GM23338 (cell line): ENCODE results near the gene MAGI1. TPM values are rescaled to one million over a fixed set of nuclear protein-coding genes. Genes with fewer than 3 reads are reported as not detected.

Source experiments
- ATAC-seq: fragments of 200-7000 bp; cut with Tn5 transposase; 3 replicates; pipeline ENCODE4 v1.9.1; 2020
- DNase-seq: peaks from one replicate; pipeline ENCODE4 v3.0.0-alpha.2; 2015; ENCODE audit warnings: low spot score
- H2AFZ ChIP-seq: fragments of 200-600 bp; sonication (generic); 2 replicates; pipeline ENCODE4 v1.8.0; 2016; ENCODE audit warnings: antibody characterized with exemption, mild to moderate bottlenecking, moderate library complexity
- H3F3A ChIP-seq: fragments of 200-600 bp; sonication (generic); replicated peaks from 2 replicates; pipeline ENCODE4 v1.8.0; 2017; ENCODE audit warnings: antibody characterized with exemption, mixed run types, low read depth
- H3K27ac ChIP-seq: fragments of 200-600 bp; sonication (generic); 2 replicates; pipeline ENCODE4 v1.6.1; 2016; ENCODE audit warnings: low read depth
- H3K27me3 ChIP-seq: fragments of 200-600 bp; sonication (generic); 2 replicates; pipeline ENCODE4 v1.8.0; 2016; ENCODE audit warnings: mild to moderate bottlenecking, mixed run types, moderate library complexity; ENCODE audit not compliant: insufficient read depth
- H3K36me3 ChIP-seq: fragments of 200-600 bp; sonication (generic); 2 replicates; pipeline ENCODE4 v1.8.0; 2016; ENCODE audit warnings: mild to moderate bottlenecking; ENCODE audit not compliant: insufficient read depth
- H3K4me1 ChIP-seq: fragments of 200-600 bp; sonication (generic); 2 replicates; pipeline ENCODE4 v1.8.0; 2016; ENCODE audit warnings: mild to moderate bottlenecking, moderate library complexity; ENCODE audit not compliant: insufficient read depth
- H3K4me2 ChIP-seq: fragments of 200-600 bp; sonication (generic); 2 replicates; pipeline ENCODE4 v1.7.1; 2017; ENCODE audit warnings: mixed run types
- H3K4me3 ChIP-seq: fragments of 200-600 bp; sonication (generic); 2 replicates; pipeline ENCODE4 v1.6.1; 2016; ENCODE audit warnings: mixed run types
- H3K79me2 ChIP-seq: fragments of 200-600 bp; sonication (generic); replicated peaks from 2 replicates; pipeline ENCODE4 v1.8.0; 2017; ENCODE audit warnings: mild to moderate bottlenecking; ENCODE audit not compliant: insufficient read depth
- H3K9me2 ChIP-seq: fragments of 200-600 bp; sonication (generic); 2 replicates; pipeline ENCODE4 v1.8.0; 2017; ENCODE audit not compliant: insufficient read depth
- H4K20me1 ChIP-seq: fragments of 200-600 bp; sonication (generic); replicated peaks from 2 replicates; pipeline ENCODE4 v1.8.0; 2017; ENCODE audit warnings: mild to moderate bottlenecking; ENCODE audit not compliant: insufficient read depth
- H3K27ac Mint-ChIP-seq: 2 replicates; pipeline ENCODE4 v1.8.0; 2020; ENCODE audit warnings: inconsistent platforms, mild to moderate bottlenecking, moderate library complexity, mixed read lengths
- H3K27me3 Mint-ChIP-seq: 3 replicates; pipeline ENCODE4 v1.8.0; 2022; ENCODE audit warnings: low read depth, mild to moderate bottlenecking, moderate library complexity, mixed read lengths, inconsistent platforms; ENCODE audit not compliant: insufficient read depth, poor library complexity
- H3K36me3 Mint-ChIP-seq: 3 replicates; pipeline ENCODE4 v1.8.0; 2021; ENCODE audit warnings: low read depth, mild to moderate bottlenecking, inconsistent platforms, moderate library complexity, mixed read lengths
- H3K4me1 Mint-ChIP-seq: 3 replicates; pipeline ENCODE4 v1.8.0; 2020; ENCODE audit warnings: mild to moderate bottlenecking, inconsistent platforms, mixed read lengths
- H3K4me3 Mint-ChIP-seq: 3 replicates; pipeline ENCODE4 v1.8.0; 2021; ENCODE audit warnings: moderate library complexity, mild to moderate bottlenecking, inconsistent platforms, mixed read lengths
- H3K9me3 Mint-ChIP-seq: 3 replicates; pipeline ENCODE4 v1.8.0; 2020; ENCODE audit warnings: moderate library complexity, mild to moderate bottlenecking, inconsistent platforms, mixed read lengths
- CREB1 ChIP-seq: fragments of 250-450 bp; sonication (Bioruptor Pico); IDR thresholded peaks from 2 replicates; pipeline ENCODE4 v1.5.0; 2020; ENCODE audit warnings: low read depth, mild to moderate bottlenecking, moderate library complexity
- CTCF ChIP-seq, 2 experiments: fragments of 200-600 bp in 1 of 2; sonication (generic) in 1 of 2; conservative IDR thresholded peaks; 2 replicates each; pipeline versions ENCODE4 v1.5.1 to v1.6.1; 2016 to 2017; ENCODE audit warnings: antibody characterized with exemption in 2 of 2, low read depth in 2 of 2, mild to moderate bottlenecking in 2 of 2, moderate library complexity in 1 of 2
- EZH2 ChIP-seq: fragments of 200-600 bp; sonication (generic); IDR thresholded peaks from one replicate; pipeline ENCODE4 v1.8.0; 2017; ENCODE audit warnings: antibody characterized with exemption, mild to moderate bottlenecking, low read depth; ENCODE audit not compliant: unreplicated experiment
- EZH2phosphoT487 ChIP-seq: fragments of 200-600 bp; sonication (generic); IDR thresholded peaks from one replicate; pipeline ENCODE4 v1.8.1; 2018; ENCODE audit warnings: antibody characterized with exemption; ENCODE audit not compliant: unreplicated experiment
- POLR2AphosphoS5 ChIP-seq: IDR thresholded peaks from 2 replicates; pipeline ENCODE4 v1.6.1; 2016; ENCODE audit warnings: antibody characterized with exemption, low read depth
- REST ChIP-seq: IDR thresholded peaks from one replicate; pipeline ENCODE4 v1.6.1; 2018; ENCODE audit warnings: antibody characterized with exemption; ENCODE audit not compliant: unreplicated experiment
- ZNF114 ChIP-seq: fragments of 250-450 bp; sonication (Bioruptor Pico); IDR thresholded peaks from 2 replicates; pipeline ENCODE4 v1.5.0; 2020; ENCODE audit warnings: mild to moderate bottlenecking, moderate library complexity
- ZNF331 ChIP-seq: fragments of 250-450 bp; sonication (Bioruptor Pico); IDR thresholded peaks from 2 replicates; pipeline ENCODE4 v1.5.0; 2020; ENCODE audit warnings: low read depth, mild to moderate bottlenecking, moderate library complexity
- ZNF462 ChIP-seq: fragments of 250-450 bp; sonication (Bioruptor Pico); IDR thresholded peaks from 2 replicates; pipeline ENCODE4 v1.5.0; 2020; ENCODE audit warnings: mild to moderate bottlenecking, moderate library complexity
- polyA plus RNA-seq: library from polyadenylated mRNA; unstranded; fragments of >200 nt; fragmentation: Nextera tagmentation; extraction: Ambion mirVana; gene quantifications from 2 replicates; pipeline ENCODE4 v1.2.1, GENCODE V29; 2016
- total RNA-seq: library from RNA; depleted of rRNA; stranded (reverse); fragments of >200 nt; shearing (Covaris generic); gene quantifications from 2 replicates; pipeline ENCODE4 v1.2.3, GENCODE V29; 2014

MAGI1 gene
- total and polyA plus RNA-seq, 2 experiments from 2014 or later = 27.4 to 71.2 TPM

- TF ChIP-seq CTCF (conservative IDR thresholded peaks at IDR 0.05; ENCODE audit: low read depth in 2 of 2) = no peak
- TF ChIP-seq ZNF462 (CRISPR knock-in tag) = no peak
Measured at GRCh38 chr3:65979162-65979561, 59.6 kb downstream of the MAGI1 start (continued).

GRCh38 chr3:65978116-65978515 is 60.6 kb downstream of the MAGI1 start:
- H3K4me3 ChIP-seq = no peak overlapping the region
- Mint-ChIP-seq H3K36me3 (peaks cover 6% of the 10 kb centered on the region), H3K27me3 (peaks cover 2% of the 10 kb centered on the region), H3K27ac (no peak overlapping the region), H3K9me3 (no peaks in the 10 kb centered on the region), H3K4me1 (peaks cover 18% of the 10 kb centered on the region), H3K4me3 (no peak overlapping the region)
- H3K79me2 ChIP-seq = peaks cover 21% of the 10 kb centered on the region
- DNase-seq = no peak
- H4K20me1 ChIP-seq = no peaks in the 10 kb centered on the region; the same call in 1 of the 2 replicates
- H3K36me3 ChIP-seq = no peaks in the 10 kb centered on the region
- no peaks in the 10 kb centered on the region for H3K27me3 ChIP-seq
- no peak overlapping the region for H3K27ac ChIP-seq
- no peak for ATAC-seq
- no peaks in the 10 kb centered on the region for H3K9me2 ChIP-seq
- H3K4me1 ChIP-seq = no peaks in the 10 kb centered on the region
- no peak overlapping the region for H3K4me2 ChIP-seq
- H2AFZ ChIP-seq = no peak overlapping the region
- H3F3A ChIP-seq = no peaks in the 10 kb centered on the region
- no peak for TF ChIP-seq POLR2AphosphoS5
- no peak for TF ChIP-seq EZH2phosphoT487
- TF ChIP-seq ZNF331 (CRISPR knock-in tag) = no peak
- no peak for TF ChIP-seq ZNF114 (CRISPR knock-in tag)
- TF ChIP-seq CREB1 (CRISPR knock-in tag) = no peak
- TF ChIP-seq EZH2 = no peak
- TF ChIP-seq REST = no peak
